ENCODE data around the gene POLE.
"Not testable (repeated sequence)": the region's sequence is repeated elsewhere in the genome, so short reads cannot be mapped to it uniquely, and the experiment has no call there.

POLE gene

GRCh38 chr12:132615579-132616038 lies 71.5 kb downstream of the POLE start:
- no peak for DNase-seq (ENCODE audit: low read depth)

GRCh38 chr12:132614861-132615578 lies 72.1 kb downstream of the POLE start:
- peak; percentile 70 for DNase-seq (ENCODE audit: low read depth)

GRCh38 chr12:132614029-132614428 lies 73.1 kb downstream of the POLE start:
- no peak for DNase-seq (ENCODE audit: low read depth)

GRCh38 chr12:132611620-132612019 lies 75.5 kb downstream of the POLE start:
- no peak for DNase-seq (ENCODE audit: low read depth)

- DNase-seq (ENCODE audit: low read depth): no peak
Observed at GRCh38 chr12:132610866-132611602, 76.1 kb downstream of the POLE start.

GRCh38 chr12:132610051-132610759 lies 76.9 kb downstream of the POLE start, which contains the start of gene LRCOL1:
Gene LRCOL1 (minus strand): TSS chr12:132610582. CDS start chr12:132606251, 4,331 bp downstream.
- peak; percentile 56 for DNase-seq (ENCODE audit: low read depth)

GRCh38 chr12:132608231-132609171 lies 78.6 kb downstream of the POLE start:
- DNase-seq (ENCODE audit: low read depth): no peak

GRCh38 chr12:132606927-132607326 lies 80.2 kb downstream of the POLE start:
- no peak for DNase-seq (ENCODE audit: low read depth)

- no peak for DNase-seq (ENCODE audit: low read depth)
Observed at GRCh38 chr12:132606466-132606865, 80.7 kb downstream of the POLE start.

- DNase-seq (ENCODE audit: low read depth): no peak
Observed at GRCh38 chr12:132605892-132606291, 81.2 kb downstream of the POLE start.

GRCh38 chr12:132604668-132605441 lies 82.3 kb downstream of the POLE start:
- DNase-seq (ENCODE audit: low read depth): no peak

- DNase-seq (ENCODE audit: low read depth): no peak
Observed at GRCh38 chr12:132604151-132604618, 83.0 kb downstream of the POLE start.

GRCh38 chr12:132603240-132604150 lies 83.6 kb downstream of the POLE start:
- DNase-seq (ENCODE audit: low read depth): no peak

GRCh38 chr12:132602572-132603239 lies 84.4 kb downstream of the POLE start:
- DNase-seq (ENCODE audit: low read depth): no peak

GRCh38 chr12:132601171-132601883 lies 85.8 kb downstream of the POLE start:
- DNase-seq (ENCODE audit: low read depth): no peak

- peak; percentile 61 for DNase-seq (ENCODE audit: low read depth)
Observed at GRCh38 chr12:132600048-132601032, 86.8 kb downstream of the POLE start.

- DNase-seq (ENCODE audit: low read depth): not testable (repeated sequence)
Observed at GRCh38 chr12:132599502-132599901, 87.6 kb downstream of the POLE start.

All from fibroblast of gingiva (primary cell).